Measurements from ENCODE around the gene RAPGEF3. TPM values are rescaled to one million over a fixed set of nuclear protein-coding genes. Genes with fewer than 3 reads are reported as not detected.
A peak's percentile ranks its signal among the peaks of the same experiment; 100 is the strongest.

Gene RAPGEF3
- total and polyA plus RNA-seq, 2 of the 13 experiments (the other 11 are each of a cell fraction or from before 2014, with no cell fraction given) = 0.07 TPM

GRCh38 chr12:47773858-47774580 is 15.3 kb upstream of the RAPGEF3 start:
- TSS peak; percentile 58 for BruUV-seq (replicated peaks)
- no peak overlapping the region for H3K27ac ChIP-seq (ENCODE audit: extremely low read length, insufficient read depth, low read length)
- peak overlapping the region; percentile 75 for H3K9ac ChIP-seq (ENCODE audit: insufficient read depth, low read depth, low read length)
- ATAC-seq = peak; percentile 40
- no peak for FAIRE-seq
- in situ Hi-C loops (cut with HindIII; ENCODE audit: extremely low pct_ligation_motif_present, low pct_unique_long_range_greater_than_20kb) = no loop called here
- H3K4me3 ChIP-seq (replicated peaks in 1 of 3; ENCODE audit: insufficient read depth in 1 of 3, low read depth in 2 of 3, low read length in 3 of 3) = peak overlapping the region; percentile 71 to 81 (median 76)
- no peak for DNase-seq (ENCODE audit: low spot score)
- ChIA-PET POLR2A (no interaction called here), CTCF (ENCODE audit: low intra/inter-chr PET ratio, low total read pairs) (interaction anchor here (1.1 kb wide), 1 partner anchor 57 kb away, joined by 4 read pairs; no protein-coding TSS in a partner anchor)
- no peaks in the 10 kb centered on the region for H3K79me2 ChIP-seq (ENCODE audit: insufficient read depth, low read length)
- H4K20me1 ChIP-seq (ENCODE audit: insufficient read depth, low read length) = no peaks in the 10 kb centered on the region
- no peaks in the 10 kb centered on the region for H3K9me3 ChIP-seq (ENCODE audit: low read length)
- H3K27me3 ChIP-seq (ENCODE audit: control insufficient read depth in 1 of 2, insufficient read depth in 2 of 2, low read length in 2 of 2) = peaks cover 3 to 8% of the 10 kb centered on the region in 2 experiments; a peak in 2 of 5 replicates
- 55% methylated on average over 13 of the region's 14 CpGs for WGBS (ENCODE audit: low lambda C conversion rate)
- intact Hi-C loops (cut with micrococcal nuclease; ENCODE audit: unreplicated experiment) = no loop called here
- no peak overlapping the region for H2AFZ ChIP-seq (ENCODE audit: low read length)
- peak overlapping the region; percentile 96 for H3K4me2 ChIP-seq (ENCODE audit: low read depth, low read length)
- peaks cover 55% of the 10 kb centered on the region for H3K4me1 ChIP-seq (ENCODE audit: insufficient read depth, low read length)
- H3K36me3 ChIP-seq (replicated peaks in 1 of 2; ENCODE audit: control insufficient read depth in 1 of 2, insufficient read depth in 2 of 2, low read length in 2 of 2) = no peaks in the 10 kb centered on the region
- TF ChIP-seq DMAP1 (CRISPR knock-in tag; IDR thresholded peaks at IDR 0.05) (no peak), XRCC5 (optimal IDR thresholded peaks at IDR 0.05; ENCODE audit: low read length) (peak; percentile 0), ZNF432 (CRISPR knock-in tag; IDR thresholded peaks at IDR 0.05; ENCODE audit: borderline replicate concordance) (no peak), SRF (IDR thresholded peaks at IDR 0.05; ENCODE audit: low read depth, low read length) (no peak), NFIC (IDR thresholded peaks at IDR 0.05; ENCODE audit: low read length) (no peak), ZNF44 (CRISPR knock-in tag; IDR thresholded peaks at IDR 0.05) (no peak), LCORL (IDR thresholded peaks at IDR 0.05) (no peak), LCORL (CRISPR knock-in tag; IDR thresholded peaks at IDR 0.05) (no peak), ZNF136 (CRISPR knock-in tag; IDR thresholded peaks at IDR 0.05; ENCODE audit: low read depth) (no peak), ZNF768 (CRISPR knock-in tag; IDR thresholded peaks at IDR 0.05) (peak; percentile 29; the same call in 1 of the 2 replicates), HIVEP1 (CRISPR knock-in tag; IDR thresholded peaks at IDR 0.05) (0 out of 2 replicates have a peak, but pooled peaks have one; percentile 37), HNRNPLL (IDR thresholded peaks at IDR 0.05; ENCODE audit: low read depth, low read length, poor library complexity, severe bottlenecking) (no peak), ZSCAN29 (CRISPR knock-in tag; conservative IDR thresholded peaks at IDR 0.05) (no peak), IRF2 (CRISPR knock-in tag; IDR thresholded peaks at IDR 0.05) (no peak), SMC3 (IDR thresholded peaks at IDR 0.05; ENCODE audit: low read length) (no peak), FOXC1 (CRISPR knock-in tag; IDR thresholded peaks at IDR 0.05; ENCODE audit: borderline replicate concordance) (no peak), ZNF276 (CRISPR knock-in tag; IDR thresholded peaks at IDR 0.05; ENCODE audit: low read depth) (no peak), KDM5B (CRISPR knock-in tag; IDR thresholded peaks at IDR 0.05; ENCODE audit: borderline replicate concordance) (0 out of 2 replicates have a peak, but pooled peaks have one; percentile 9), ZNF678 (CRISPR knock-in tag; IDR thresholded peaks at IDR 0.05) (no peak)
- TF ChIP-seq, protein P1, sequence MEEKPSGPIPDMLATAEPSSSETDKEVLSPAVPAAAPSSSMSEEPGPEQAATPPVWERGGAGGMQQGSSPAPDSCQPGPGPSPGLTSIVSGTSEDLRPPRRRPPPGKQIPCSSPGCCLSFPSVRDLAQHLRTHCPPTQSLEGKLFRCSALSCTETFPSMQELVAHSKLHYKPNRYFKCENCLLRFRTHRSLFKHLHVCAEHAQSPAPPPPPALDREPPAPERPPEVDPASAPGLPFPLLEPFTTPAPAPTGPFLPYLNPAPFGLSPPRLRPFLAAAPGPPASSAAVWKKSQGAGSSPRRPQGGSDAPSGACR (CRISPR knock-in tag; IDR thresholded peaks at IDR 0.05) = no peak
- TF ChIP-seq, protein P2, sequence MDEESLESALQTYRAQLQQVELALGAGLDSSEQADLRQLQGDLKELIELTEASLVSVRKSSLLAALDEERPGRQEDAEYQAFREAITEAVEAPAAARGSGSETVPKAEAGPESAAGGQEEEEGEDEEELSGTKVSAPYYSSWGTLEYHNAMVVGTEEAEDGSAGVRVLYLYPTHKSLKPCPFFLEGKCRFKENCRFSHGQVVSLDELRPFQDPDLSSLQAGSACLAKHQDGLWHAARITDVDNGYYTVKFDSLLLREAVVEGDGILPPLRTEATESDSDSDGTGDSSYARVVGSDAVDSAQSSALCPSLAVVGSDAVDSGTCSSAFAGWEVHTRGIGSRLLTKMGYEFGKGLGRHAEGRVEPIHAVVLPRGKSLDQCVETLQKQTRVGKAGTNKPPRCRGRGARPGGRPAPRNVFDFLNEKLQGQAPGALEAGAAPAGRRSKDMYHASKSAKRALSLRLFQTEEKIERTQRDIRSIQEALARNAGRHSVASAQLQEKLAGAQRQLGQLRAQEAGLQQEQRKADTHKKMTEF (CRISPR knock-in tag; IDR thresholded peaks at IDR 0.05) = no peak
- TF ChIP-seq, protein P3, sequence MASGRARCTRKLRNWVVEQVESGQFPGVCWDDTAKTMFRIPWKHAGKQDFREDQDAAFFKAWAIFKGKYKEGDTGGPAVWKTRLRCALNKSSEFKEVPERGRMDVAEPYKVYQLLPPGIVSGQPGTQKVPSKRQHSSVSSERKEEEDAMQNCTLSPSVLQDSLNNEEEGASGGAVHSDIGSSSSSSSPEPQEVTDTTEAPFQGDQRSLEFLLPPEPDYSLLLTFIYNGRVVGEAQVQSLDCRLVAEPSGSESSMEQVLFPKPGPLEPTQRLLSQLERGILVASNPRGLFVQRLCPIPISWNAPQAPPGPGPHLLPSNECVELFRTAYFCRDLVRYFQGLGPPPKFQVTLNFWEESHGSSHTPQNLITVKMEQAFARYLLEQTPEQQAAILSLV (CRISPR knock-in tag; IDR thresholded peaks at IDR 0.05; ENCODE audit: borderline replicate concordance) = no peak
